ENCODE results near the gene POLH. TPM values are rescaled to one million over a fixed set of nuclear protein-coding genes. Genes with fewer than 3 reads are reported as not detected.
"Not testable (repeated sequence)": the region's sequence is repeated elsewhere in the genome, so short reads cannot be mapped to it uniquely, and the experiment has no call there.

The POLH gene
- total and polyA plus RNA-seq, 2 donors (not counting 3 experiments of a cell fraction or from before 2014, with no cell fraction given) = 9.3 to 36.6 TPM

GRCh38 chr6:43588194-43588593, 12.2 kb downstream of the POLH start:
- no peaks in the 10 kb centered on the region for H3K9me3 ChIP-seq (replicated peaks; ENCODE audit: control insufficient read depth, insufficient read depth, low read length)
- dilution Hi-C loops (cut with MboI; ENCODE audit: extremely low pct_ligation_motif_present, low sequenced_read_pairs) (no loop called here), intact Hi-C loops (cut with micrococcal nuclease) (no loop called here)
- H2AFZ ChIP-seq (ENCODE audit: low read depth, low read length) = no peak overlapping the region
- FAIRE-seq = no peak
- H3K9me1 ChIP-seq (replicated peaks; ENCODE audit: control insufficient read depth, extremely low read depth, insufficient read depth, low read length) = no peaks in the 10 kb centered on the region
- H3K4me1 ChIP-seq (ENCODE audit: control insufficient read depth, extremely low read depth, insufficient read depth, low read length) = no peaks in the 10 kb centered on the region
- no peak for DNase-seq (ENCODE audit: low read depth, low spot score)
- no peak overlapping the region for H3K27ac ChIP-seq (ENCODE audit: insufficient read depth, low read depth, low read length)
- CTCF ChIA-PET = no interaction called here
- no peak overlapping the region for H3K4me3 ChIP-seq (replicated peaks in 1 of 3; ENCODE audit: insufficient read depth in 1 of 3, low read depth in 1 of 3, low read length in 3 of 3)
- peaks cover 2% of the 10 kb centered on the region for H4K20me1 ChIP-seq (replicated peaks; ENCODE audit: control insufficient read depth, extremely low read depth, insufficient read depth, low read length)
- no peak overlapping the region for H3K4me2 ChIP-seq (ENCODE audit: insufficient read depth, low read length)
- no peaks in the 10 kb centered on the region for H3K27me3 ChIP-seq (ENCODE audit: control insufficient read depth in 2 of 2, insufficient read depth in 2 of 2, low read length in 2 of 2)
- peaks cover 7 to 37% of the 10 kb centered on the region in 2 experiments for H3K36me3 ChIP-seq (ENCODE audit: control insufficient read depth in 2 of 2, extremely low read depth in 1 of 2, insufficient read depth in 2 of 2, low read length in 2 of 2)
- no TSS peak for BruUV-seq (replicated peaks)
- H3K79me2 ChIP-seq (ENCODE audit: control insufficient read depth, insufficient read depth, low read length) = peaks cover 15% of the 10 kb centered on the region
- H3K9ac ChIP-seq (replicated peaks; ENCODE audit: extremely low read depth, insufficient read depth, low read length) = no peak overlapping the region
- TF ChIP-seq POLR2A (IDR thresholded peaks at IDR 0.05; ENCODE audit: low read depth, low read length) (no peak), POLR2AphosphoS5 (IDR thresholded peaks at IDR 0.05; ENCODE audit: insufficient read depth, low read depth, low read length) (no peak), EZH2 (IDR thresholded peaks at IDR 0.05; ENCODE audit: borderline replicate concordance, low read depth, low read length, severe bottlenecking) (no peak), FOS (IDR thresholded peaks at IDR 0.05; ENCODE audit: borderline replicate concordance, insufficient read depth, low read length) (no peak), JUN (IDR thresholded peaks at IDR 0.05; ENCODE audit: borderline replicate concordance, insufficient read depth, insufficient read length, low read depth) (no peak), GATA2 (IDR thresholded peaks at IDR 0.05; ENCODE audit: insufficient read depth, insufficient read length, low read depth, low read length) (no peak), MYC (IDR thresholded peaks at IDR 0.05; ENCODE audit: low read depth, low read length) (no peak), MAX (IDR thresholded peaks at IDR 0.05; ENCODE audit: insufficient read depth, insufficient read length) (no peak)
- TF ChIP-seq, protein P1, sequence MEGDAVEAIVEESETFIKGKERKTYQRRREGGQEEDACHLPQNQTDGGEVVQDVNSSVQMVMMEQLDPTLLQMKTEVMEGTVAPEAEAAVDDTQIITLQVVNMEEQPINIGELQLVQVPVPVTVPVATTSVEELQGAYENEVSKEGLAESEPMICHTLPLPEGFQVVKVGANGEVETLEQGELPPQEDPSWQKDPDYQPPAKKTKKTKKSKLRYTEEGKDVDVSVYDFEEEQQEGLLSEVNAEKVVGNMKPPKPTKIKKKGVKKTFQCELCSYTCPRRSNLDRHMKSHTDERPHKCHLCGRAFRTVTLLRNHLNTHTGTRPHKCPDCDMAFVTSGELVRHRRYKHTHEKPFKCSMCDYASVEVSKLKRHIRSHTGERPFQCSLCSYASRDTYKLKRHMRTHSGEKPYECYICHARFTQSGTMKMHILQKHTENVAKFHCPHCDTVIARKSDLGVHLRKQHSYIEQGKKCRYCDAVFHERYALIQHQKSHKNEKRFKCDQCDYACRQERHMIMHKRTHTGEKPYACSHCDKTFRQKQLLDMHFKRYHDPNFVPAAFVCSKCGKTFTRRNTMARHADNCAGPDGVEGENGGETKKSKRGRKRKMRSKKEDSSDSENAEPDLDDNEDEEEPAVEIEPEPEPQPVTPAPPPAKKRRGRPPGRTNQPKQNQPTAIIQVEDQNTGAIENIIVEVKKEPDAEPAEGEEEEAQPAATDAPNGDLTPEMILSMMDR (IDR thresholded peaks at IDR 0.05; ENCODE audit: extremely low read depth in 1 of 2, insufficient read depth in 1 of 2, low read depth in 1 of 2, low read length in 2 of 2) = no peak
- POLR2A ChIA-PET = no interaction called here

- H3K27me3 ChIP-seq (ENCODE audit: control insufficient read depth in 2 of 2, insufficient read depth in 2 of 2, low read length in 2 of 2); BruUV-seq (replicated peaks); H3K4me2 ChIP-seq (ENCODE audit: insufficient read depth, low read length); H3K27ac ChIP-seq (ENCODE audit: insufficient read depth, low read depth, low read length); H3K4me1 ChIP-seq (ENCODE audit: control insufficient read depth, extremely low read depth, insufficient read depth, low read length); H3K4me3 ChIP-seq (replicated peaks in 1 of 3; ENCODE audit: insufficient read depth in 1 of 3, low read depth in 1 of 3, low read length in 3 of 3); H3K9me1 ChIP-seq (replicated peaks; ENCODE audit: control insufficient read depth, extremely low read depth, insufficient read depth, low read length); FAIRE-seq; intact Hi-C loops (cut with micrococcal nuclease); dilution Hi-C loops (cut with MboI; ENCODE audit: extremely low pct_ligation_motif_present, low sequenced_read_pairs); POLR2A ChIA-PET; CTCF ChIA-PET; H3K9ac ChIP-seq (replicated peaks; ENCODE audit: extremely low read depth, insufficient read depth, low read length); H3K9me3 ChIP-seq (replicated peaks; ENCODE audit: control insufficient read depth, insufficient read depth, low read length); H4K20me1 ChIP-seq (replicated peaks; ENCODE audit: control insufficient read depth, extremely low read depth, insufficient read depth, low read length); H2AFZ ChIP-seq (ENCODE audit: low read depth, low read length); DNase-seq (ENCODE audit: low read depth, low spot score): not testable (repeated sequence)
- Histone ChIP-seq H3K79me2 (ENCODE audit: control insufficient read depth, insufficient read depth, low read length) (peaks cover 15% of the 10 kb centered on the region), H3K36me3 (ENCODE audit: control insufficient read depth in 2 of 2, extremely low read depth in 1 of 2, insufficient read depth in 2 of 2, low read length in 2 of 2) (peaks cover 4 to 23% of the 10 kb centered on the region in 2 experiments)
These were observed 13.6 kb downstream of the POLH start for GRCh38 chr6:43589564-43589963.
